Stimulated activated CD4-positive, alpha-beta T cell treated with anti-CD3 and anti-CD28 coated beads, Interleukin-4, amount 100 ng/mL, for 48 hours (primary cell): ENCODE results near the gene DHFR.
A peak's percentile ranks its signal among the peaks of the same experiment; 100 is the strongest.

Experiments used
- DNase-seq, 2 donors: peaks; one replicate each; pipeline ENCODE4 v3.0.0-alpha.2; 2020; ENCODE audit warnings: low read depth in 2 of 2

The DHFR gene

DNA sequence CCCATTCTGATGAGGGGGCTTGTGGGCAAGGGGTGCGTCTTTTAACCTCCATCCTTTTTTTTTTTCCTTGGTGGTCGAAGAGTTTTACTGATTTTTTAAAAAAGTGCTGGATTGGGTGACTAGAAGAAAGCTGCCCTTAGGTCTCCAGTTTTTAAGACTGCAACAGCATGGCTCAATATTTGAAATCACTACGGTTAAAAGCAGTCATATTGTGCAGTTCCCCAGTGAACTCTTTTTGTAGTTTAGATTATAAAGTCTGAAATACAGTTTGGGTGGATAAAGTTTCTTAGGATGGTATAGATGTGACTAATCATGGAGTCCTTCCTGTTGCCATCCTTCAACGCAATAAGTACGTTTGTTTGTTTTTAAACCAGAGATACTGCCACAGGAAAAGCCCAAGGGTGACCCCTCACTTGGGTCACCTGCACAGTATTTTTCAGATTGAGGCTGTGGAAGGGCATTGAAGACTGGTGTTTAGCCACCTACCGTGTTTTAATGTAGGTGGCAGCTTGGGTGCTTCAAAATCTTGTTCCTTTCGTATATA, 520 bp upstream of the DHFR start:
- no peak for DNase-seq

DNA sequence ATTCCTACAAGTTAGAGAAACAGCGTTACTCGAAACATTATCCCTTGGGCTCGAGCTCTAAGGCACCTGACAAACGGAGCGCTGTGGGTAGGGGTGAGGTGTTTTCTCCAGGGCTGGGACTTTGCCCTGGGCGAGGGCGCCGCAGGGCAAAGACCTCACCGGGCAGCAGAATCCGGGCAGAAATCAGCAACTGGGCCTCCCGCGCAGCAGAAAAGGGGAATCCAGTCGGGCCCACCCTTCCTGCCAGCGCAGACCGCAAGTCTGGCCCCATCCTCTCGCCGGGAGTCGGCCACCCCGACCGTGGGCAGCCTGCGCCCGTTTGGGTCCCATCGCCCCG, 761 bp downstream of the DHFR start:
- peak in 1 of 2 donors; percentile 18 for DNase-seq

DNA sequence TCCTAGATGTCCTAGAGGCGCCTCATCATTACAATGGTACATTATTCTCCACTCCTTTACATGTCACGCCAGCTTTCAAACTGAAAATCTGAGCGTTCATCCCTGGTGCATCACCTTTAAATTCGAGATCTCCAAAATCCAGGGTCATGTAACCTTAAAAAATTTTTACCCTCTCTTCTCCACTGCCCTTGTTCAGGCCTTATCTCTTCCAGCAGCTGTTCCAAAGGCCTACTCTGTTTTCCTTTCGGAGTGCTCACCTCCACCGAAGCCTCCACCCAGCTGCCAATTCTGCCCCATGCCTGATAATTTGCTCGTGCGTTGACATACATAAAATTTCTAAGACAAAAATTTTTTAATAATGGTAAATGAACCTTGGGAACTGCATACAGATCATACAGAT, 1.3 kb downstream of the DHFR start:
- no peak for DNase-seq

DNA sequence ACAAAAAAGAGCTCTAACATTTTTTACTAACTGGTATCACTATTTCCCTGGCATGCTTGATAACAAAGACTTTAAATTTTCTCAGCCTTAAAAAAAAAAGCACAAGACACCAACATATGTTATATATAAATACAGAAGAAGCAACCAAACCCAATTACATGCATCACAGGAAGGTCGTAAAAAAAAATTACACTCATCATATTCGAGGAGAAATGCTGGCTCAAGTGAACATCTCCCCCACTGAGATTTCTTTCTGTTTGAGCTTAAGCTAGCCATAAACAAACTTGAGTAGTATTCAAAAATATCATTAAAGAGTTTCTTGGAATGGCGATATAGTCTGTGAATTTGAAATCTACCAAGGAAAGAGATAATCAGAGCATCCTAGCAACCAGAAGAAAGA, 7.9 kb downstream of the DHFR start:
- DNase-seq: no peak

DNA sequence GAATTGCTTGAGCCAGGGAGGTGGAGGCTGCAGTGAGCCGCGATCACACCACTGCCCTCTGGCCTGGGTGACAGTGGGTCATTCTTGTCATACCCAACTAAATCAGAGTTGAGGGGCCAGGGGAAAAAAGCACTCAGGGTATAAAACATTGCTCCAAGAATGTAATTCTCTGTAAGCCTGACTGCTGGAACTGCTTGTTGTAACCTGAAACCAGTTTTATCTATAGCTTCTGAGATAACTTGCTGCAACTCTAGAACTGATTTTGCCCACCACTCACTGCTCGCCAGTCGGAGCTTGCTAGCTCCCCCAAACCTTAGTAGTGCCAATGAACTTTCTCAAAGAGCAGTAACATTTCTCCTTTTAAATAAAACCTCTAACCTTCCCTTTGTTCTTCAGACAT, 9.9 kb downstream of the DHFR start:
- DNase-seq: no peak

GRCh38 chr5:80641353-80641752, 13.4 kb downstream of the DHFR start:
- DNase-seq: no peak

GRCh38 chr5:80634193-80634592, 20.6 kb downstream of the DHFR start:
- no peak for DNase-seq

DNA sequence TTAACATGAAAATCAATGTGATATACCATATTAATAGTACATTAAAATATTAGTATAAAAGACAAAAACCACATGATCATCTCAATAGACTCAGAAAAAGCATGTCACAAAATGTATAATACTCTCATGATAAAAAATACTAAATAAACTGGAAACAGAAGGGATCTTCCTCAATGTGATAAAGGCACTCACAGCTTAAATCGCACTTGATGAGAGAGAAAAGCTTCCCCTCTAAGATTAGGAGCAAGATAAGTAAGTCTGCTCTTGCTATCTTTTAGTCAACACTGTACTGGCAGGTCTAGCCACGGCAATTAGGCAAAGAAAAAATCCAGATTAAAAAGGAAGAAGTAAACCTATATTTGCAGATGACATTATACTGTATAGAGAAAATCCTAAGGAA, 22.1 kb downstream of the DHFR start:
- DNase-seq: no peak

GRCh38 chr5:80631278-80632259, 23.2 kb downstream of the DHFR start:
- no peak for DNase-seq

GRCh38 chr5:80629281-80629680, 25.5 kb downstream of the DHFR start:
- DNase-seq: no peak

DNA sequence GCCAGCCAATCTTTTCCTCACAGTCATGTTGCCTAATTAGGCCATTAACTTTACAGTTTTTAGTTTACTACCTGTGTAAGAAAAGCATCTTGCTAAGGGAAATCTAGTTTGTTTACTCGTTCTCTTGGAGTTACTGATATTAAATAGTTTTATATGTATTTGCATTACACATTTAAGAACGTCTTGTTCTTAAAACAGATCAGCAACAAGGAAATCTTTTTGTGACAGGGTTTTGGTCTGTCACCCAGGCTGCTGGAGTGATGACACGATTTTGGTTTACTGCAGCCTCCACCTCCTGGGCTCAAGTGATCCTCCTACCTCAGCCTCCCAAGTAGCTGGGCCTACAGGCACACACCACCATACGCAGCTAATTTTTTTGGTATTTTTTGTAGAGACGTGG, 29.6 kb downstream of the DHFR start:
- DNase-seq: no peak

- DNase-seq: no peak
These were observed 30.8 kb downstream of the DHFR start for GRCh38 chr5:80623999-80624398.

- DNase-seq: no peak
These were observed 32.0 kb downstream of the DHFR start for GRCh38 chr5:80622756-80623155.

DNA sequence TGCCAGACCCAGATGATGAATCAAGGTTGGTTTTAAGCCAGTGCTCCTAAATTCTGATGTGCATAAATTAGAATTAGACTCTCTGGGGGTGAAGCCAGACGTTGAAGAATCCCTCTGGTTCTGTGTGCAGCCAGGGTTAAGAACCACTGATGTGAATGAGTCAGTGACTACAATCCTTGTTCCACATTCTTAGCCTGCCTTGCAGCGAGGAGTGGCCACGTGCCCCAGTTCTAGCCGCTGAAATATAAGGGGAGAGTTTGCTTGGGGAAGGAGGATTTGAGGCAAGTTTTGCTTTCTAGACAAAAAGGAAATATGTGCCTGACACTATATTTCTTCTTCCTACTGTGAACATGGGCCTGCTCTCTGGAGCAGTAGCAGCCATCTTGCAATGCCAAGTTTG, 34.6 kb downstream of the DHFR start:
- no peak for DNase-seq

GRCh38 chr5:80619086-80619485, 35.7 kb downstream of the DHFR start:
- DNase-seq: no peak

GRCh38 chr5:80618438-80618837, 36.3 kb downstream of the DHFR start:
- no peak for DNase-seq

GRCh38 chr5:80615266-80615914, 39.4 kb downstream of the DHFR start:
- DNase-seq: no peak

GRCh38 chr5:80609692-80610091, 45.1 kb downstream of the DHFR start:
- DNase-seq: no peak

- DNase-seq: no peak
These were observed 46.1 kb downstream of the DHFR start for GRCh38 chr5:80608731-80609130.

DNA sequence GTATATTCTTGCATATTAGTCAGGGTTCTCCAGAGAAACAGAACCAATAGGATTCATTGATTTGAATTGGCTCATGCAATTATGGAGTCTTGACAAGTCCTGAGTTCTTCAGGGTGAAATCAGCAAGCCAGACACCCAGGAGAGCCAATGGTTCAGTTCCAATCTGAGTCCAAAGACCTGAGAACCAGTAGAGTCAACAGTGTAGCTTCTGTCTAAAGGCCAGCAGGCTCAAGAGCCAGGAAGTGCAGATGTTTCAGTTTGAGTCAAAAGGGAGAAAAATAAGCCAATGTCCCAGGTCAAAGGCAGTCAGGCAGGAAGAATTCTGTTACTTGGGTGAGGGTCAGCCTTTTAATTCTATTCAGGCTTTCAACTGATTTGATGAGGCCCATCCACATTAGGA, 47.0 kb downstream of the DHFR start:
- no peak for DNase-seq

DNA sequence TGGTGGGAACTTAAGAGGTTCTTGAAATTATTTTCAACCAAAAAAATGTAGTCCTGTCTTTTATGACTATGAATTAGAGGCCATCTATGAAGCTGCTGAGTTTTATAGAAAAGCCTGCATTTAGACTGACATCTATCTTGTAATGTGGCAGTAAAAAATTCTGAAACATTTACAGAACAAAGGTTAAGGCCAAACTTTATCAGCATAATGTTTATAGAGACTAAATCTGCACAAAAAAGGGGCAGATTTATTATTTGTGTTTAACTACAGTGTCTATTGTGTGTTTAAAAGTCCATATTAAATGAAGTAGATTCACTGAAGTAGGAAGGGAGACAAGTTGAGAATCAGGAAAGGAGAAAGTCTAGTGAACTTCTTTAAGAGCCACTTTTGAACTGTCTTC, 47.4 kb downstream of the DHFR start:
- no peak for DNase-seq

GRCh38 chr5:80600943-80601693, 53.7 kb downstream of the DHFR start:
- DNase-seq: no peak
